SH-SY5Y (cell line): ENCODE results near the gene TMEM240.

Experiments used
- GATA2 ChIP-seq: IDR thresholded peaks from 2 replicates; pipeline ENCODE4 v1.6.1; 2011; ENCODE audit warnings: mild to moderate bottlenecking, low read depth, low read length
- GATA3 ChIP-seq: IDR thresholded peaks from 2 replicates; pipeline ENCODE4 v1.6.1; 2011; ENCODE audit warnings: low read depth, mild to moderate bottlenecking, low read length, moderate library complexity

GRCh38 chr1:1550087-1550486 is 9.7 kb upstream of the TMEM240 start:
- TF ChIP-seq GATA3 (no peak), GATA2 (no peak)
